GM12878 (cell line): ENCODE results near the gene GPR17. TPM values are rescaled to one million over a fixed set of nuclear protein-coding genes. Genes with fewer than 3 reads are reported as not detected.

ENCODE experiments used
- ATAC-seq: fragments of 200-7000 bp; cut with Tn5 transposase; 3 replicates; pipeline ENCODE4 v1.9.1; 2020; ENCODE audit warnings: mild to moderate bottlenecking, moderate library complexity
- BruUV-seq: library from RNA; stranded (reverse); fragments of 400-500 nt; replicated peaks from 2 replicates; lab custom pipeline; 2021; lab: Mats Ljungman, UMichigan
- CTCF ChIA-PET: fragments of 300-600 bp; sonication (Branson Sonifier 250); formaldehyde crosslinking; extraction: SDS; loops from one replicate; lab custom pipeline; 2021; ENCODE audit warnings: inconsistent platforms; lab: Yijun Ruan, JAX
- POLR2A ChIA-PET: fragments of 350-600 bp; formaldehyde crosslinking; extraction: SDS; loops from one replicate; lab custom pipeline; 2021; ENCODE audit warnings: inconsistent platforms; lab: Charles Lee
- RAD21 ChIA-PET: fragments of 300-600 bp; sonication (Branson Sonifier 250); formaldehyde crosslinking; loops from one replicate; lab custom pipeline; 2023; ENCODE audit warnings: antibody characterized with exemption; ENCODE audit not compliant: unreplicated experiment; lab: Charles Lee
- SMC1A ChIA-PET: fragments of 300-600 bp; sonication (Branson Sonifier 250); formaldehyde crosslinking; loops from one replicate; lab custom pipeline; 2023; ENCODE audit not compliant: unreplicated experiment, uncharacterized antibody; lab: Charles Lee
- DNase-seq: peaks from one replicate; pipeline ENCODE4 v3.0.0-alpha.2; 2011; ENCODE audit warnings: low read depth, low spot score
- FAIRE-seq: peaks from 3 replicates; lab custom pipeline; 2011; peaks lifted over from hg19 to GRCh38; lab: Jason Lieb, UNC
- H2AFZ ChIP-seq: 2 replicates; pipeline ENCODE4 v1.6.0; 2011; ENCODE audit warnings: low read depth, low read length, control low read depth; ENCODE audit not compliant: control insufficient read depth
- H3K27ac ChIP-seq: 2 replicates; pipeline ENCODE4 v1.5.1; 2011; ENCODE audit warnings: control low read depth; ENCODE audit not compliant: control insufficient read depth, insufficient read depth
- H3K27me3 ChIP-seq, 2 experiments: replicated peaks in 1 of 2; 2 replicates each; pipeline versions ENCODE4 v1.6.0 to v1.6.1; 2011; ENCODE audit warnings: low read length in 1 of 2; ENCODE audit not compliant: control insufficient read depth in 2 of 2, insufficient read depth in 2 of 2
- H3K36me3 ChIP-seq, 2 experiments: 2 replicates each; pipeline ENCODE4 v1.5.1; 2011; ENCODE audit warnings: low read length in 1 of 2; ENCODE audit not compliant: control insufficient read depth in 2 of 2, insufficient read depth in 2 of 2
- H3K4me1 ChIP-seq: 2 replicates; pipeline ENCODE4 v1.6.1; 2011; ENCODE audit warnings: mild to moderate bottlenecking, low read length, moderate library complexity, mixed read lengths; ENCODE audit not compliant: control insufficient read depth, insufficient read depth
- H3K4me2 ChIP-seq: 2 replicates; pipeline ENCODE4 v1.6.0; 2011; ENCODE audit warnings: control low read depth; ENCODE audit not compliant: control insufficient read depth, insufficient read depth
- H3K4me3 ChIP-seq: fragments of 200-600 bp; sonication (generic); 2 replicates; pipeline ENCODE4 v1.5.1; 2016
- H3K79me2 ChIP-seq: 2 replicates; pipeline ENCODE4 v1.6.0; 2011; ENCODE audit warnings: low read length; ENCODE audit not compliant: control insufficient read depth, insufficient read depth
- H3K9ac ChIP-seq: 2 replicates; pipeline ENCODE4 v1.8.0; 2011; ENCODE audit warnings: low read length, control low read depth, mixed read lengths; ENCODE audit not compliant: control insufficient read depth, insufficient read depth
- H3K9me3 ChIP-seq: replicated peaks from 3 replicates; pipeline ENCODE4 v1.5.1; 2011; ENCODE audit warnings: mild to moderate bottlenecking, low read length; ENCODE audit not compliant: control insufficient read depth, insufficient read depth
- H4K20me1 ChIP-seq: 2 replicates; pipeline ENCODE4 v1.6.0; 2011; ENCODE audit not compliant: control insufficient read depth, insufficient read depth
- EED ChIP-seq: sonication (generic); IDR thresholded peaks from 2 replicates; pipeline ENCODE4 v1.6.1; 2016; ENCODE audit warnings: antibody characterized with exemption, low read depth
- FOS ChIP-seq: IDR thresholded peaks from 3 replicates; pipeline ENCODE4 v1.6.1; 2011; ENCODE audit warnings: borderline replicate concordance; ENCODE audit not compliant: insufficient read length; ENCODE audit errors: extremely low read depth
- JUNB ChIP-seq: IDR thresholded peaks from 2 replicates; pipeline ENCODE4 v1.6.1; 2016; ENCODE audit warnings: antibody characterized with exemption, mild to moderate bottlenecking
- KDM1A ChIP-seq: fragments of 200-600 bp; sonication (generic); IDR thresholded peaks from 2 replicates; pipeline ENCODE4 v1.6.1; 2016; ENCODE audit warnings: borderline replicate concordance
- NFXL1 ChIP-seq: fragments of 450-650 bp; IDR thresholded peaks from 2 replicates; pipeline ENCODE4 v1.6.1; 2017; ENCODE audit warnings: antibody characterized with exemption, mild to moderate bottlenecking, borderline replicate concordance
- PAX5 ChIP-seq: IDR thresholded peaks from 2 replicates; pipeline ENCODE4 v1.6.1; 2011; ENCODE audit warnings: low read depth, low read length, borderline replicate concordance
- RFX5 ChIP-seq: IDR thresholded peaks from 2 replicates; pipeline ENCODE4 v1.6.1; 2011; ENCODE audit warnings: low read depth, low read length, improper control_type of control experiment
- SIX5 ChIP-seq: IDR thresholded peaks from 2 replicates; pipeline ENCODE4 v1.6.1; 2011; ENCODE audit warnings: mild to moderate bottlenecking, low read depth, low read length, moderate library complexity; ENCODE audit not compliant: severe bottlenecking
- SP1 ChIP-seq: IDR thresholded peaks from one replicate; pipeline ENCODE4 v1.6.1; 2011; ENCODE audit warnings: low read depth, low read length
- STAT1 ChIP-seq: fragments of 450-650 bp; conservative IDR thresholded peaks from 2 replicates; pipeline ENCODE4 v1.6.1; 2014; ENCODE audit warnings: antibody characterized with exemption, mild to moderate bottlenecking
- WGBS: methylation state at CpG from one replicate; pipeline ENCODE4 v1.1.6; 2016; ENCODE audit warnings: low lambda C conversion rate; ENCODE audit not compliant: insufficient replicate concordance, insufficient coverage; ENCODE audit errors: missing lambda C conversion rate; 5-methylcytosine and 5-hydroxymethylcytosine counted together
- in situ Hi-C: fragments of 300-500 bp; cut with MboI; formaldehyde crosslinking; loops from 9 replicates; pipeline ENCODE4 v1.14.3; 2018; ENCODE audit warnings: mixed read lengths
- intact Hi-C: fragments of 100-400 bp; cut with micrococcal nuclease; formaldehyde crosslinking; loops from one replicate; pipeline ENCODE4 v1.14.2; 2022; ENCODE audit not compliant: unreplicated experiment
- polyA plus RNA-seq, 11 experiments: library from polyadenylated mRNA; depleted of rRNA in 4 of 11; unstranded in 6 of 11; stranded (reverse) in 5 of 11; fragments of >200 nt; fragmentation: Nextera tagmentation in 4 of 11; fragmentation: Illumina TruSeq in 1 of 11; extraction: Ambion mirVana in 4 of 11; extraction: Trizol in 1 of 11; gene quantifications; 1 replicate in 1 of 11; 2 replicates in 10 of 11; pipeline versions ENCODE4 v1.2.1 to v1.2.3, GENCODE V29; 2011 to 2016; ENCODE audit warnings: inconsistent platforms in 2 of 11, missing spikeins in 2 of 11, low read depth in 1 of 11
- total RNA-seq, 4 experiments: library from RNA; depleted of rRNA in 3 of 4; stranded (reverse); fragments of >200 nt in 3 of 4; fragmentation: Illumina TruSeq in 1 of 4; extraction: Trizol in 1 of 4; gene quantifications; 2 replicates each; pipeline versions ENCODE4 v1.2.1 to v1.2.3, GENCODE V29; 2013 to 2021
- TF ChIP-seq, protein P1 (sequence below): IDR thresholded peaks from 2 replicates; pipeline ENCODE4 v1.6.1; 2012; ENCODE audit warnings: low read length, inconsistent platforms
- TF ChIP-seq, protein P2 (sequence below): fragments of 450-650 bp; formaldehyde crosslinking; IDR thresholded peaks from 2 replicates; pipeline ENCODE4 v1.4.0; 2022; ENCODE audit warnings: mild to moderate bottlenecking, moderate library complexity

The GPR17 gene
- total and polyA plus RNA-seq, 10 of the 15 experiments (the other 5 are each of a cell fraction or from before 2014, with no cell fraction given), result not detected

DNA sequence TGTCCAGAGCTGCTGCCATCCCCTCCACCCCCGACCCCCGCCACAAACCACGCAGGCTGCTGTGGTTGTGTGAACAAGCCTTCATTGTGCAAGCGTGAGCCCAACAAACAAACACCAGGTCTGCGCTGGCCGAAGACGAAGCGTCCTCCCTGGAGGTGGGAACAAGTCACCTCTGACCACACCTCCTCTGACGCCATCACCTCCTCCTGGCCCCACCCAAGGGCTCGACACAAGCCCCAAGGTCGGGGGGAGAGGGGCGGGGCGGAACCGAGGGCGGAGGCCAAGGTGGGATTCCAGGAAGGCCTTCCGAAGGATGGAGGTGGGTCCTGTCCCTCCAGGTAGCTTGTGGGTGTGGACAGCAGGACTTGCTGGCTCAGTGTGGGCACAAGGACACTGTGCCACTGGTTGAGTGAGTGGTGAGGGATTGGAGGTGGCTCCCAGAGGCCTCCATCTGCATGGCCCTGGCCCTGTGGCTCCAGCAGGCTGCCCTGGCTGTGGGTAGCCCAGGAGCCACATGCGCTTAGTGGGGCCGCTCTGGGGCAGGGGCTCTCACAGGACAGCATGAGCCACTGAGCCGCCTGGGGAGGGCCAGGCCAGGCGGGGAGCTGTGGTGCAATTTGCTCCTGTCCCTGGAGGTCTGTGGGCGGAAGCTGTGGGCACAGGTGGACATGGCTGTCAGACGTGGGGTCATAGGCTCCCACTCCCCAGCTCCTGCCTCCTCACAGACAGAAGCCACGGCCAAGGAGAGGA, 7.4 kb upstream of the GPR17 start:
- Histone ChIP-seq H4K20me1 (no peaks in the 10 kb centered on the region), H3K9me3 (no peaks in the 10 kb centered on the region), H3K36me3 (no peaks in the 10 kb centered on the region), H3K9ac (no peak overlapping the region), H2AFZ (no peak overlapping the region), H3K4me2 (no peak overlapping the region), H3K79me2 (no peaks in the 10 kb centered on the region), H3K4me1 (peaks cover 5% of the 10 kb centered on the region)
- POLR2A ChIA-PET, result no interaction called here
- BruUV-seq, result no TSS peak
- no peak for DNase-seq
- RAD21 ChIA-PET, result interaction anchor here (1.1 to 2.2 kb wide), 2 partner anchors 47 to 112 kb away, joined by 3 to 8 read pairs; partner anchors contain the start of gene IWS1
- intact Hi-C loops (loop anchor here (5.0 kb wide), 1 partner anchor 41 kb away; no protein-coding TSS in a partner anchor), in situ Hi-C loops (no loop called here)
- CTCF ChIA-PET, result interaction anchor here (0.7 kb wide), 2 partner anchors 12 to 273 kb away, joined by 3 read pairs; no protein-coding TSS in a partner anchor
- FAIRE-seq, result no peak
- SMC1A ChIA-PET, result interaction anchor here (0.6 kb wide), 1 partner anchor 128 kb away, joined by 3 read pairs; no protein-coding TSS in a partner anchor
- TF ChIP-seq, protein P1, sequence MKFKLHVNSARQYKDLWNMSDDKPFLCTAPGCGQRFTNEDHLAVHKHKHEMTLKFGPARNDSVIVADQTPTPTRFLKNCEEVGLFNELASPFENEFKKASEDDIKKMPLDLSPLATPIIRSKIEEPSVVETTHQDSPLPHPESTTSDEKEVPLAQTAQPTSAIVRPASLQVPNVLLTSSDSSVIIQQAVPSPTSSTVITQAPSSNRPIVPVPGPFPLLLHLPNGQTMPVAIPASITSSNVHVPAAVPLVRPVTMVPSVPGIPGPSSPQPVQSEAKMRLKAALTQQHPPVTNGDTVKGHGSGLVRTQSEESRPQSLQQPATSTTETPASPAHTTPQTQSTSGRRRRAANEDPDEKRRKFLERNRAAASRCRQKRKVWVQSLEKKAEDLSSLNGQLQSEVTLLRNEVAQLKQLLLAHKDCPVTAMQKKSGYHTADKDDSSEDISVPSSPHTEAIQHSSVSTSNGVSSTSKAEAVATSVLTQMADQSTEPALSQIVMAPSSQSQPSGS, result no peak
- no peak for TF ChIP-seq FOS
- no peak for TF ChIP-seq SIX5
- TF ChIP-seq EED, result no peak
- no peak for TF ChIP-seq PAX5
- TF ChIP-seq SP1, result no peak
- no peak for TF ChIP-seq RFX5
- no peak for TF ChIP-seq STAT1
- TF ChIP-seq, protein P2, sequence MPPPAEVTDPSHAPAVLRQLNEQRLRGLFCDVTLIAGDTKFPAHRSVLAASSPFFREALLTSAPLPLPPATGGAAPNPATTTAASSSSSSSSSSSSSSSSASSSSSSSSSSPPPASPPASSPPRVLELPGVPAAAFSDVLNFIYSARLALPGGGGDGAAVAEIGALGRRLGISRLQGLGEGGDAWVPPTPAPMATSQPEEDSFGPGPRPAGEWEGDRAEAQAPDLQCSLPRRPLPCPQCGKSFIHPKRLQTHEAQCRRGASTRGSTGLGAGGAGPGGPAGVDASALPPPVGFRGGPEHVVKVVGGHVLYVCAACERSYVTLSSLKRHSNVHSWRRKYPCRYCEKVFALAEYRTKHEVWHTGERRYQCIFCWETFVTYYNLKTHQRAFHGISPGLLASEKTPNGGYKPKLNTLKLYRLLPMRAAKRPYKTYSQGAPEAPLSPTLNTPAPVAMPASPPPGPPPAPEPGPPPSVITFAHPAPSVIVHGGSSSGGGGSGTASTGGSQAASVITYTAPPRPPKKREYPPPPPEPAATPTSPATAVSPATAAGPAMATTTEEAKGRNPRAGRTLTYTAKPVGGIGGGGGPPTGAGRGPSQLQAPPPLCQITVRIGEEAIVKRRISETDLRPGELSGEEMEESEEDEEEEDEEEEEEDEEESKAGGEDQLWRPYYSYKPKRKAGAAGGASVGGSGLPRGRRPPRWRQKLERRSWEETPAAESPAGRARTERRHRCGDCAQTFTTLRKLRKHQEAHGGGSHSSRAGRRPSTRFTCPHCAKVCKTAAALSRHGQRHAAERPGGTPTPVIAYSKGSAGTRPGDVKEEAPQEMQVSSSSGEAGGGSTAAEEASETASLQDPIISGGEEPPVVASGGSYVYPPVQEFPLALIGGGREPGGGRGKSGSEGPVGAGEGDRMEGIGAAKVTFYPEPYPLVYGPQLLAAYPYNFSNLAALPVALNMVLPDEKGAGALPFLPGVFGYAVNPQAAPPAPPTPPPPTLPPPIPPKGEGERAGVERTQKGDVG (CRISPR knock-in tag), result no peak
- TF ChIP-seq KDM1A, result no peak
- TF ChIP-seq NFXL1, result no peak
- no peak for TF ChIP-seq JUNB
- TF ChIP-seq, all 136 proteins: peak for 0
- H3K4me3 ChIP-seq, result no peak overlapping the region
- no peak overlapping the region for H3K27ac ChIP-seq
- no peaks in the 10 kb centered on the region for H3K27me3 ChIP-seq
- ATAC-seq, result no peak
- 56% methylated on average over 22 of the region's 23 CpGs for WGBS
